K562 (cell line): ENCODE measurements around the gene SNPH.

ENCODE experiments used
- FOXJ3 ChIP-seq: sonication (generic); formaldehyde crosslinking; IDR thresholded peaks from 2 replicates; pipeline ENCODE4 v1.4.0; 2020; ENCODE audit warnings: mild to moderate bottlenecking, missing genetic modification reagents
- GABPB2 ChIP-seq: fragments of 250-450 bp; sonication (Bioruptor Pico); conservative IDR thresholded peaks from 2 replicates; pipeline ENCODE4 v1.5.1; 2021; ENCODE audit warnings: mild to moderate bottlenecking
- STAT5A ChIP-seq: IDR thresholded peaks from 2 replicates; pipeline ENCODE4 v1.6.1; 2012; ENCODE audit warnings: low read length, inconsistent platforms, borderline replicate concordance
- ZNF274 ChIP-seq: IDR thresholded peaks from 2 replicates; pipeline ENCODE4 v1.6.1; 2011; ENCODE audit warnings: low read depth, mild to moderate bottlenecking, low read length, moderate library complexity, borderline replicate concordance
- TF ChIP-seq, protein P1 (sequence below): sonication (generic); formaldehyde crosslinking; IDR thresholded peaks from 2 replicates; pipeline ENCODE4 v1.8.1; 2023; ENCODE audit warnings: mild to moderate bottlenecking, missing genetic modification reagents
- TF ChIP-seq, protein P2 (sequence below), 3 experiments: IDR thresholded peaks in 2 of 3; conservative IDR thresholded peaks in 1 of 3; 2 replicates each; pipeline ENCODE4 v1.5.1; 2011 to 2012; ENCODE audit warnings: low read length in 3 of 3, mild to moderate bottlenecking in 3 of 3, control low read depth in 2 of 3, improper control_type of control experiment in 1 of 3, inconsistent platforms in 1 of 3, low read depth in 1 of 3, mixed read lengths in 1 of 3, moderate library complexity in 1 of 3; ENCODE audit not compliant: insufficient read depth in 2 of 3
- TF ChIP-seq, protein P3 (sequence below): fragments of 250-450 bp; sonication (Bioruptor Pico); IDR thresholded peaks from 2 replicates; pipeline ENCODE4 v1.4.0; 2020; ENCODE audit warnings: mild to moderate bottlenecking
- TF ChIP-seq, protein P4 (sequence below): sonication (generic); formaldehyde crosslinking; IDR thresholded peaks from 2 replicates; pipeline ENCODE4 v1.8.0; 2023; ENCODE audit warnings: mild to moderate bottlenecking, missing genetic modification reagents

GRCh38 chr20:1331801-1332453, 65.8 kb downstream of the SNPH start:
- TF ChIP-seq STAT5A: no peak
- TF ChIP-seq, protein P1, sequence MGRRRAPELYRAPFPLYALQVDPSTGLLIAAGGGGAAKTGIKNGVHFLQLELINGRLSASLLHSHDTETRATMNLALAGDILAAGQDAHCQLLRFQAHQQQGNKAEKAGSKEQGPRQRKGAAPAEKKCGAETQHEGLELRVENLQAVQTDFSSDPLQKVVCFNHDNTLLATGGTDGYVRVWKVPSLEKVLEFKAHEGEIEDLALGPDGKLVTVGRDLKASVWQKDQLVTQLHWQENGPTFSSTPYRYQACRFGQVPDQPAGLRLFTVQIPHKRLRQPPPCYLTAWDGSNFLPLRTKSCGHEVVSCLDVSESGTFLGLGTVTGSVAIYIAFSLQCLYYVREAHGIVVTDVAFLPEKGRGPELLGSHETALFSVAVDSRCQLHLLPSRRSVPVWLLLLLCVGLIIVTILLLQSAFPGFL: no peak
- TF ChIP-seq, protein P2, sequence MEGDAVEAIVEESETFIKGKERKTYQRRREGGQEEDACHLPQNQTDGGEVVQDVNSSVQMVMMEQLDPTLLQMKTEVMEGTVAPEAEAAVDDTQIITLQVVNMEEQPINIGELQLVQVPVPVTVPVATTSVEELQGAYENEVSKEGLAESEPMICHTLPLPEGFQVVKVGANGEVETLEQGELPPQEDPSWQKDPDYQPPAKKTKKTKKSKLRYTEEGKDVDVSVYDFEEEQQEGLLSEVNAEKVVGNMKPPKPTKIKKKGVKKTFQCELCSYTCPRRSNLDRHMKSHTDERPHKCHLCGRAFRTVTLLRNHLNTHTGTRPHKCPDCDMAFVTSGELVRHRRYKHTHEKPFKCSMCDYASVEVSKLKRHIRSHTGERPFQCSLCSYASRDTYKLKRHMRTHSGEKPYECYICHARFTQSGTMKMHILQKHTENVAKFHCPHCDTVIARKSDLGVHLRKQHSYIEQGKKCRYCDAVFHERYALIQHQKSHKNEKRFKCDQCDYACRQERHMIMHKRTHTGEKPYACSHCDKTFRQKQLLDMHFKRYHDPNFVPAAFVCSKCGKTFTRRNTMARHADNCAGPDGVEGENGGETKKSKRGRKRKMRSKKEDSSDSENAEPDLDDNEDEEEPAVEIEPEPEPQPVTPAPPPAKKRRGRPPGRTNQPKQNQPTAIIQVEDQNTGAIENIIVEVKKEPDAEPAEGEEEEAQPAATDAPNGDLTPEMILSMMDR (IDR thresholded peaks at IDR 0.05 in 2 of 3, conservative IDR thresholded peaks at IDR 0.05 in 1 of 3; ENCODE audit: insufficient read depth in 2 of 3, low read depth in 1 of 3, low read length in 3 of 3): no peak
- no peak for TF ChIP-seq FOXJ3 (CRISPR knock-in tag)
- TF ChIP-seq ZNF274: no peak
- TF ChIP-seq, protein P3, sequence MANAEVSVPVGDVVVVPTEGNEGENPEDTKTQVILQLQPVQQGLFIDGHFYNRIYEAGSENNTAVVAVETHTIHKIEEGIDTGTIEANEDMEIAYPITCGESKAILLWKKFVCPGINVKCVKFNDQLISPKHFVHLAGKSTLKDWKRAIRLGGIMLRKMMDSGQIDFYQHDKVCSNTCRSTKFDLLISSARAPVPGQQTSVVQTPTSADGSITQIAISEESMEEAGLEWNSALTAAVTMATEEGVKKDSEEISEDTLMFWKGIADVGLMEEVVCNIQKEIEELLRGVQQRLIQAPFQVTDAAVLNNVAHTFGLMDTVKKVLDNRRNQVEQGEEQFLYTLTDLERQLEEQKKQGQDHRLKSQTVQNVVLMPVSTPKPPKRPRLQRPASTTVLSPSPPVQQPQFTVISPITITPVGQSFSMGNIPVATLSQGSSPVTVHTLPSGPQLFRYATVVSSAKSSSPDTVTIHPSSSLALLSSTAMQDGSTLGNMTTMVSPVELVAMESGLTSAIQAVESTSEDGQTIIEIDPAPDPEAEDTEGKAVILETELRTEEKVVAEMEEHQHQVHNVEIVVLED (CRISPR knock-in tag): no peak
- TF ChIP-seq GABPB2 (CRISPR knock-in tag): no peak
- TF ChIP-seq, protein P4, sequence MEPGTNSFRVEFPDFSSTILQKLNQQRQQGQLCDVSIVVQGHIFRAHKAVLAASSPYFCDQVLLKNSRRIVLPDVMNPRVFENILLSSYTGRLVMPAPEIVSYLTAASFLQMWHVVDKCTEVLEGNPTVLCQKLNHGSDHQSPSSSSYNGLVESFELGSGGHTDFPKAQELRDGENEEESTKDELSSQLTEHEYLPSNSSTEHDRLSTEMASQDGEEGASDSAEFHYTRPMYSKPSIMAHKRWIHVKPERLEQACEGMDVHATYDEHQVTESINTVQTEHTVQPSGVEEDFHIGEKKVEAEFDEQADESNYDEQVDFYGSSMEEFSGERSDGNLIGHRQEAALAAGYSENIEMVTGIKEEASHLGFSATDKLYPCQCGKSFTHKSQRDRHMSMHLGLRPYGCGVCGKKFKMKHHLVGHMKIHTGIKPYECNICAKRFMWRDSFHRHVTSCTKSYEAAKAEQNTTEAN (CRISPR knock-in tag): no peak
